Measurements from ENCODE around the gene NOL9. TPM values are rescaled to one million over a fixed set of nuclear protein-coding genes. Genes with fewer than 3 reads are reported as not detected.

The NOL9 gene
- total RNA-seq, 2 donors from 2014 or later: 15.4 to 15.6 TPM

GRCh38 chr1:6588128-6588892 lies 34.0 kb upstream of the NOL9 start:
- no peak for DNase-seq (ENCODE audit: low spot score)
- Histone ChIP-seq H3K4me3 (no peak overlapping the region), H3K36me3 (peaks cover 55% of the 10 kb centered on the region), H3K4me1 (peaks cover 0 to 77% of the 10 kb centered on the region in 2 donors), H3K27me3 (no peaks in the 10 kb centered on the region), H3K9me3 (no peaks in the 10 kb centered on the region), H3K27ac (peak overlapping the region in 1 of 2 donors; percentile 27)
- no peak for TF ChIP-seq CTCF (IDR thresholded peaks at IDR 0.05)

GRCh38 chr1:6587261-6588005 lies 33.1 kb upstream of the NOL9 start:
- Histone ChIP-seq H3K4me3 (no peak overlapping the region), H3K4me1 (peaks cover 0 to 68% of the 10 kb centered on the region in 2 donors), H3K36me3 (peaks cover 46% of the 10 kb centered on the region), H3K27me3 (no peaks in the 10 kb centered on the region), H3K9me3 (no peaks in the 10 kb centered on the region), H3K27ac (peak overlapping the region; percentile 36 to 53)
- no peak for DNase-seq (ENCODE audit: low spot score)
- no peak for TF ChIP-seq CTCF (IDR thresholded peaks at IDR 0.05)

GRCh38 chr1:6586404-6586816 lies 32.1 kb upstream of the NOL9 start:
- Histone ChIP-seq H3K36me3 (peaks cover 36% of the 10 kb centered on the region), H3K27me3 (no peaks in the 10 kb centered on the region), H3K9me3 (no peaks in the 10 kb centered on the region), H3K4me1 (peaks cover 0 to 68% of the 10 kb centered on the region in 2 donors), H3K4me3 (no peak overlapping the region), H3K27ac (peak overlapping the region; percentile 36 to 53)
- DNase-seq (ENCODE audit: low spot score): no peak
- no peak for TF ChIP-seq CTCF (IDR thresholded peaks at IDR 0.05)

- Histone ChIP-seq H3K4me1 (peaks cover 0 to 68% of the 10 kb centered on the region in 2 donors), H3K36me3 (peaks cover 30% of the 10 kb centered on the region), H3K4me3 (no peak overlapping the region), H3K27me3 (no peaks in the 10 kb centered on the region), H3K27ac (no peak overlapping the region), H3K9me3 (no peaks in the 10 kb centered on the region)
- no peak for TF ChIP-seq CTCF (IDR thresholded peaks at IDR 0.05)
- no peak for DNase-seq (ENCODE audit: low spot score)
Observed at GRCh38 chr1:6585841-6586240, 31.5 kb upstream of the NOL9 start.

- Histone ChIP-seq H3K4me3 (no peak overlapping the region), H3K27me3 (no peaks in the 10 kb centered on the region), H3K27ac (no peak overlapping the region), H3K36me3 (peaks cover 24% of the 10 kb centered on the region), H3K9me3 (no peaks in the 10 kb centered on the region), H3K4me1 (peaks cover 0 to 75% of the 10 kb centered on the region in 2 donors)
- DNase-seq (ENCODE audit: low spot score): no peak
- no peak for TF ChIP-seq CTCF (IDR thresholded peaks at IDR 0.05)
Observed at GRCh38 chr1:6585081-6585722, 30.9 kb upstream of the NOL9 start.

All from right atrium auricular region (tissue), 2 donors.